ENCODE results near the gene RIMS1.
"Not testable (repeated sequence)": the region's sequence is repeated elsewhere in the genome, so short reads cannot be mapped to it uniquely, and the experiment has no call there.

Gene RIMS1

GRCh38 chr6:72261554-72261953, 375.2 kb downstream of the RIMS1 start:
- DNase-seq: no peak

DNA sequence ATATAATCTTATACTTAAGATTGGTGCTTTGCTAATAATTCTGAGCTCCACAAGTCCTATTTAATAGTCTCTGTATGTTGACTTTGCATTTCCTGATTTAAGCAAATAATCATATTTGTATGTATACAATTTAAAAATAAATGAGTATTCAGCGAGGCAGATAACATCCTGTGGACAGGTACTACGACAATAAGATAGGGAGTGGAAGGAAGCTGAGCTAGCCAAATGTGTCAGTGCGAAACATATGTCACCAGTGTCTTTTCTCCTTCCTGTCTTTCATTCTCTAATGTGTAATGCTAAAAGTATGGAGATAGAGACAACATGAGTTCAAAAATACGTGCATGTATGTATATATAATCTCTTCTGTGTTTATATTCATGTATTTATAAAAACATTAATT, 375.9 kb downstream of the RIMS1 start:
- DNase-seq: no peak

GRCh38 chr6:72267470-72267869, 381.1 kb downstream of the RIMS1 start:
- no peak for DNase-seq

- no peak for DNase-seq
These were observed 385.2 kb downstream of the RIMS1 start for GRCh38 chr6:72271531-72271930.

- no peak for DNase-seq
These were observed 386.6 kb downstream of the RIMS1 start for GRCh38 chr6:72272958-72273357.

- no peak for DNase-seq
These were observed 389.5 kb downstream of the RIMS1 start for GRCh38 chr6:72275888-72276287.

GRCh38 chr6:72282201-72282600, 395.9 kb downstream of the RIMS1 start:
- DNase-seq: no peak

DNA sequence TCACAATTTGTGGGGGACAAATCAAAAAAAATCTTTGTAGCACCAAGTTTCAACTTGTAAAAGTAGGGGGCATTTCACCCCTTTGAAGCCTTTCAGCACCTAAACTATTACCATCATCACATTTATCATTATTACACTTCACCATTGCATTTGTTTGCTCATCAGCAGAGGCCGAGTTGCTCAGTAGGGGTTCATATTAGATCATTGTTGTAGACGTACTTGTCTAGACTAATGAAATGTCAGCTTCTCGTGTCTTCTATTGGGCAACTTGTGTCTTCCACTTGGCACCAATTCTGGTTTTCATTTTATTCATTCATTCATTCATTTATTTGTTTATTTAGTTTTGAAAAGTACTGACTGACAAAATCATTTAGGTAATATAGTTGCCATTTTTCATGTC, 397.2 kb downstream of the RIMS1 start:
- no peak for DNase-seq

- no peak for DNase-seq
These were observed 400.6 kb downstream of the RIMS1 start for GRCh38 chr6:72286911-72287311.

DNA sequence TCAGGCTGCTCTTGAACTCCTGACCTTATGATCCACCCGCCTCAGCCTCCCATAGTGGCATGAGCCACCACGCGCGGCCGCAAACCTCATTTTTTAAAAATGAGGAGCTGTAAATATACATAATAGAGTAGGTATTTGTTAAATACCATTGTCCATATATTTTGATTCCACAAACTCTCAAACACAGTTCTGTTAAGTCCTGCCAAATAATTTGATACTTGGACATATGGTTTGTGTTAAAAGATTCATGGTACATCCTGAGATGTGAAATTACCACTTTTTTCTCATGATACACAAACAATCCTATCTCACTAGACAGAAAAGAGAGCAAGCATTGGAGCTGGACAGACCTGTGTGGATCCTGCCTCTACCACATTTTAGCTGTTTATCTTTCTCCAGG, 401.5 kb downstream of the RIMS1 start:
- no peak for DNase-seq

DNA sequence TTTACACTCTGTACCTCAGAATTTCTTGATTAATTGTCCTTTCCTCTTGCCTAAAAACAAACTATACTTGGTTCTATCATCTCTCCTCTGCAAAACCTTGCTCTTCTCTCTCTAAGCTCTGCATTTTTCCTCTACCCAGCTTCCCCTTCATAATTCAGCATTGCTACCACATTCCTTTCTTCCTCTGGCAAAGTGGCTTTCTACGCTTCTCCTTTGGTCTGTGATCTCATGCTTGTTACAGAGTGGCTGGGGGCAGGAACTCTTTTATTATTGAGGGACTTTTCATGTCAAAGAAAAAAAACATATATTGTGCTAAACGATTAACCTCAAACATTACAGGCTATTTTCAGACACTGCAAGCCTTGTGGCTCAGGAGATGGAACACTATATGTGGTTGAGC, 402.2 kb downstream of the RIMS1 start:
- no peak for DNase-seq

- DNase-seq: no peak
These were observed 404.3 kb downstream of the RIMS1 start for GRCh38 chr6:72290620-72291019.

- DNase-seq: no peak
These were observed 410.0 kb downstream of the RIMS1 start for GRCh38 chr6:72296375-72296774.

- no peak for DNase-seq
These were observed 419.6 kb downstream of the RIMS1 start for GRCh38 chr6:72305971-72306370.

DNA sequence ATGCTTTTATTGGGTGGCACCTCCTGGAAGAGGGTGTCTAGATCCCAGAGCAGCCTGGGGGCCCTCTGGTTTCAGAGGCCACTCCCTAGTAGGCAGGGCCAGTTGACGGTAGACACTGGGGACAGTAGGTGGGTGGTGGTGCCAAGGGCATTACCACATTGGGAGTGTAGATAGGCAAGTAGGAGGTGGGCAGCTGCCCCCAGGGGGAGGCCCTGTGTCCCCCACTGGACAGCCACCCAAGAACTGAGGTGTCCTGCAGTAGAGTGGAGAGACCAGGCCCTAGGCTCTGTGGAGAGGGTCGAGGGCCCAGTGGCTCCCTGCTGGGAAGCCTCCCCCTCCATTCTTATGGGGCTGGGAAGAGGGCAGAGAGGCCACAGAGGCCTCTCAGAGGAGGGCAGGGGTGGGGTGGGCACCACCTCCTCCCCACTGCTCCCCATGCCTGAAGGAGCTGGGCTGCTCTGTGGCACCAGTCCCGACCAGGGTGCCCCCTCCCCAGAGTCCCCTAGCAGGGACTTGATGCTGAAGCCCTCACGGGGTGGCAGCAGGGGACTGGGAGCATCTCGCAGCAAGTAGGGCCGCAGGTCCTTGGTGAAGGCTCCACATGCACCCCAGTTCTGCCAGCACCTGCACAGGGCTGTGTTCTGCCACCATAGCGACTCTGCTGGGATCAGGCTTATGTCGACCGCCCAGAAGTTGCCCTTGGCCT, 430.5 kb downstream of the RIMS1 start:
- DNase-seq: no peak

DNA sequence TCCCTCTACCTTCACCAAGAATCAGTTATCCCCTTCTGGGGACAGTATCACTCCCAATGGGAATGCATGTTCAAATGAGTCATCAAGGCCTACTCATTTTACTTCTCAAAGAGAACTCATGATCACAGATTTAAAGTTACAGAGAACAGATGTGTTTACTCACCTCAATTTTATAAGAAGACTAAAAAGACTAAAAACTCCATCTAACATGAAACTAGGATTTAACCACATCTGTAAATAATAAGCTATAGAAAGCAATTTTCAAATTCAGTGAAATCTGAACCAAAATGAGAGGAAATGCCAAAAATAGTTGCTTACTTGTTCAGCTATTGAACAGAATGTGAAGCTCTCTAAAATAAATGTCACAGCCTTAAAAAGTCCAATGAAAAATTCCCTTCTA, 435.4 kb downstream of the RIMS1 start:
- DNase-seq: no peak

DNA sequence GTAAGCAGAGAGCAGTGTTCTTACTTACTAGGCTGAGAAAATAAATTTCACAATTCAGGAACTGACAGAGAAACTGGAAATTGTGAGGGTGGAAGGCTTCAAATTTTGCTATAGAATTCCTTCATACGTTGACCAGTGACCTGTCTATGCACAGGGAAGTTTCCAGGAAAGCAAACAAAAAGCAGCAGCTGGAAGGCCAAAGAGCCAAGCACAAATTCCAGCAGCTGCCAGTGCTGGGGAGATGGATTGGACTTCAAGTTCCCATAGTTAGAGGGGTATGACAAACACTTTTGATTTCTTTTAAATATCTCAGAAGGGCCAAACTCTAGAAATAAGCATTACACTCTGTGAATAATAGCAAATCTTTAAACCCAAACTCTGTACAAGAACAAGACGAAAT, 436.4 kb downstream of the RIMS1 start:
- DNase-seq: no peak

DNA sequence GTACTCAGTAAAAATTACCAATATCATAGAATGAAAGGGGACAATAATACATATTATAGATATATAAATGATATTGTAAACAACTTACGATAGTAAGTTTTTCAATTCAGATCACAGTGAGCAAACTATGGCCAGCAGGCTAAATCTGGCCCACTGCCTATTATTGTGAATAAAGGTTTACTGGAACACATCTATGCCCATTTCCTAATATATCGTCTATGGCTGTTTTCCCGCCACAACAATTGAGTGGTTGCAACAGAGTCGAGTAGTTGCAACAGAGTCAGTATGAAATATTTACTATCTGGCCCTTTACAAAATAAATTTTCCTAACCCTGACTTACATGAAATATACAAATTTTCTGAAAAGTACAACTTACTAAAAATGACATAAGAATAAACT, 438.2 kb downstream of the RIMS1 start:
- DNase-seq: no peak

- no peak for DNase-seq
These were observed 442.4 kb downstream of the RIMS1 start for GRCh38 chr6:72328775-72329174.

DNA sequence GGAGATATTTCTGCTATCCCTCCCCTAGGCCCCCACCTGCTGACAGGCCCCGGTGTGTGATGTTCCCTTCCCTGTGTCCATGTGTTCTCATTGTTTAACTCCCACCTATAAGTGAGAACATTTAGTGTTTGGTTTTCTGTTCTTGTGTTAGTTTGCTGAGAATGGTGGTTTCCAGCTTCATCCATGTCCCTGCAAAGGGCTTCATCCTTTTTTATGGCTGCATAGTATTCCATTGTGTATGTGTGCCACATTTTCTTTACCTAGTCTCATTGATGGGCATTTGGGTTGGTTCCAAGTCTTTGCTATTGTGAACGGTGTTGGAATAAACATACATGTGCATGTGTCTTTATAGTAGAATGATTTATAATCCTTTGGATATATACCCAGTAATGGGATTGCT, 448.9 kb downstream of the RIMS1 start:
- DNase-seq: not testable (repeated sequence)

DNA sequence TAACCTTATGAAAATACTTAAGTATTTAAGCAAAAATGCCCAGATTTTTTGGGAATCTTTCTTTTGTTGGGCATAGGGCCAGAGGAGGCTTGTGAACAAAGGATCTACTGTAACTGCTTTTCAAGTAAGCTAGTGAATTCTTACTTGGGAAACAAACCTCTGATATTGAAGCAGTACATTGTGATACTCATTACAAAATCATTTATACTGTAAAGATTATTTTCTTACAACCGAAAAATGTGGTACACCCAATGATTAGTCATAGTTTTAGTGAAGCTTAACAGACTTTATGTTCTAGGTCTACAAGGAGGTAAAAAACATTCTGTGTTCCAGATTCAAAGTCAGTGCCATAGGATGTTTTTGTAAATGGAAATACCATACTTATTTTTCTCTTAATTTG, 462.6 kb downstream of the RIMS1 start:
- DNase-seq: no peak

GRCh38 chr6:72350296-72350881, 464.0 kb downstream of the RIMS1 start:
- DNase-seq: no peak

- DNase-seq: no peak
These were observed 477.7 kb downstream of the RIMS1 start for GRCh38 chr6:72363844-72364740.

GRCh38 chr6:72365773-72366172, 479.4 kb downstream of the RIMS1 start:
- no peak for DNase-seq
